Neuronal stem cell (in vitro differentiated cells): ENCODE data around the gene SYNE1.

Source experiments
- DNase-seq: peaks from one replicate; pipeline ENCODE4 v3.0.0-alpha.2; 2013; ENCODE audit warnings: low spot score
- H2AFZ ChIP-seq: one replicate; pipeline ENCODE4 v1.6.1; 2013; ENCODE audit warnings: mild to moderate bottlenecking, low read length, inconsistent platforms
- H2AK5ac ChIP-seq: 2 replicates; pipeline ENCODE4 v1.6.1; 2013; ENCODE audit warnings: low read depth, mild to moderate bottlenecking, inconsistent platforms, low read length, moderate library complexity, mixed read lengths
- H2BK120ac ChIP-seq: 2 replicates; pipeline ENCODE4 v1.6.1; 2013; ENCODE audit warnings: low read depth, mild to moderate bottlenecking, inconsistent platforms, low read length, moderate library complexity, mixed read lengths
- H2BK12ac ChIP-seq: one replicate; pipeline ENCODE4 v1.6.1; 2013; ENCODE audit warnings: low read length, inconsistent platforms
- H2BK15ac ChIP-seq: 2 replicates; pipeline ENCODE4 v1.6.1; 2013; ENCODE audit warnings: mild to moderate bottlenecking, low read length, inconsistent platforms, mixed read lengths
- H2BK5ac ChIP-seq: one replicate; pipeline ENCODE4 v1.6.1; 2013; ENCODE audit warnings: inconsistent platforms, mild to moderate bottlenecking, low read length, moderate library complexity
- H3K14ac ChIP-seq: one replicate; pipeline ENCODE4 v1.6.1; 2013; ENCODE audit warnings: low read length, inconsistent platforms
- H3K18ac ChIP-seq: 2 replicates; pipeline ENCODE4 v1.6.1; 2013; ENCODE audit warnings: low read length, inconsistent platforms
- H3K23ac ChIP-seq: 2 replicates; pipeline ENCODE4 v1.6.1; 2013; ENCODE audit warnings: low read depth, mild to moderate bottlenecking, mixed read lengths, low read length, inconsistent platforms; ENCODE audit not compliant: poor library complexity
- H3K27ac ChIP-seq: replicated peaks from 3 replicates; pipeline ENCODE4 v1.5.1; 2013; ENCODE audit warnings: low read length, inconsistent platforms
- H3K27me3 ChIP-seq, 3 experiments: 2 replicates each; pipeline ENCODE4 v1.6.1; 2013; ENCODE audit warnings: low read length in 3 of 3, mild to moderate bottlenecking in 2 of 3, inconsistent platforms in 1 of 3, low read depth in 1 of 3, mixed read lengths in 1 of 3, moderate library complexity in 1 of 3; ENCODE audit not compliant: control insufficient read depth in 3 of 3, insufficient read depth in 3 of 3
- H3K36me3 ChIP-seq, 2 donors: replicated peaks in 1 of 2; 2 replicates each; pipeline ENCODE4 v1.6.1; 2013; ENCODE audit warnings: low read length in 2 of 2; ENCODE audit not compliant: control insufficient read depth in 2 of 2, insufficient read depth in 2 of 2
- H3K4ac ChIP-seq: 2 replicates; pipeline ENCODE4 v1.6.1; 2013; ENCODE audit warnings: inconsistent platforms, mild to moderate bottlenecking, low read length, moderate library complexity
- H3K4me1 ChIP-seq, 2 donors: 1 replicate in 1 of 2; 2 replicates in 1 of 2; pipeline ENCODE4 v1.6.1; 2013; ENCODE audit warnings: low read length in 2 of 2, low read depth in 1 of 2; ENCODE audit not compliant: control insufficient read depth in 2 of 2, insufficient read depth in 1 of 2
- H3K4me2 ChIP-seq: one replicate; pipeline ENCODE4 v1.6.1; 2013; ENCODE audit warnings: mild to moderate bottlenecking, low read length, inconsistent platforms; ENCODE audit not compliant: insufficient read depth, poor library complexity, severe bottlenecking
- H3K4me3 ChIP-seq, 2 donors: 2 replicates each; pipeline ENCODE4 v1.5.1; 2013; ENCODE audit warnings: low read length in 2 of 2, mild to moderate bottlenecking in 2 of 2, inconsistent platforms in 1 of 2, moderate library complexity in 1 of 2
- H3K79me1 ChIP-seq: one replicate; pipeline ENCODE4 v1.6.1; 2013; ENCODE audit warnings: low read depth, mild to moderate bottlenecking, inconsistent platforms, low read length, moderate library complexity
- H3K9ac ChIP-seq: one replicate; pipeline ENCODE4 v1.6.1; 2013; ENCODE audit warnings: mild to moderate bottlenecking, low read depth, low read length, inconsistent platforms; ENCODE audit not compliant: poor library complexity
- H3K9me3 ChIP-seq, 2 donors: replicated peaks in 1 of 2; 2 replicates each; pipeline versions ENCODE3 to v1.6.1; 2013; ENCODE audit warnings: low read length in 2 of 2, mild to moderate bottlenecking in 2 of 2, inconsistent platforms in 1 of 2, low read depth in 1 of 2, mixed read lengths in 1 of 2, moderate library complexity in 1 of 2; ENCODE audit not compliant: control insufficient read depth in 2 of 2, insufficient read depth in 1 of 2
- H4K8ac ChIP-seq: one replicate; pipeline ENCODE4 v1.6.1; 2013; ENCODE audit warnings: low read depth, mild to moderate bottlenecking, inconsistent platforms, low read length, moderate library complexity
- H4K91ac ChIP-seq: one replicate; pipeline ENCODE4 v1.6.1; 2013; ENCODE audit warnings: low read length, low read depth, mild to moderate bottlenecking, inconsistent platforms; ENCODE audit not compliant: poor library complexity
- WGBS, 2 donors: extraction: QIAGEN DNeasy Blood & Tissue Kit; methylation state at CpG; one replicate each; pipeline ENCODE4 v1.1.7; 2013; ENCODE audit warnings: missing lambda C conversion rate in 2 of 2, mixed read lengths in 1 of 2; ENCODE audit not compliant: insufficient read length in 2 of 2, insufficient replicate concordance in 1 of 2; ENCODE audit errors: extremely low coverage in 2 of 2; 5-methylcytosine and 5-hydroxymethylcytosine counted together

The SYNE1 gene

GRCh38 chr6:152682141-152682540 lies 45.0 kb upstream of the SYNE1 start:
- Histone ChIP-seq H3K4me2 (no peak overlapping the region), H2BK120ac (no peak overlapping the region), H3K79me1 (no peaks in the 10 kb centered on the region), H3K18ac (no peak overlapping the region), H3K9me3 (no peaks in the 10 kb centered on the region), H3K27me3 (no peaks in the 10 kb centered on the region), H3K14ac (no peak overlapping the region), H3K4me1 (peaks cover 0 to 3% of the 10 kb centered on the region in 2 donors), H3K9ac (no peak overlapping the region), H2BK15ac (no peak overlapping the region), H2BK5ac (no peak overlapping the region), H3K23ac (no peak overlapping the region), H4K91ac (no peak overlapping the region), H4K8ac (no peak overlapping the region), H2BK12ac (no peak overlapping the region), H3K4ac (no peak overlapping the region), H3K27ac (no peak overlapping the region), H3K4me3 (no peak overlapping the region), H2AK5ac (no peak overlapping the region), H3K36me3 (no peaks in the 10 kb centered on the region), H2AFZ (no peak overlapping the region)
- no CpG with 5 or more reads among the region's 8 CpGs for WGBS, 2 donors
- no peak for DNase-seq

- H4K8ac ChIP-seq = no peak overlapping the region
- no peak overlapping the region for H3K27ac ChIP-seq
- no peak overlapping the region for H3K18ac ChIP-seq
- no peak overlapping the region for H2AK5ac ChIP-seq
- H3K9ac ChIP-seq = no peak overlapping the region
- no peak overlapping the region for H3K4ac ChIP-seq
- no CpG with 5 or more reads among the region's 3 CpGs for WGBS, 2 donors
- no peak overlapping the region for H4K91ac ChIP-seq
- H3K4me2 ChIP-seq = no peak overlapping the region
- H3K36me3 ChIP-seq = no peaks in the 10 kb centered on the region
- no peak overlapping the region for H2BK15ac ChIP-seq
- H3K4me1 ChIP-seq = peaks cover 0 to 3% of the 10 kb centered on the region in 2 donors
- H3K4me3 ChIP-seq = no peak overlapping the region
- H3K23ac ChIP-seq = no peak overlapping the region
- no peak overlapping the region for H2BK12ac ChIP-seq
- H3K9me3 ChIP-seq = no peaks in the 10 kb centered on the region
- H2AFZ ChIP-seq = no peak overlapping the region
- no peak overlapping the region for H2BK120ac ChIP-seq
- no peaks in the 10 kb centered on the region for H3K27me3 ChIP-seq
- H2BK5ac ChIP-seq = no peak overlapping the region
- DNase-seq = no peak
- no peak overlapping the region for H3K14ac ChIP-seq
- no peaks in the 10 kb centered on the region for H3K79me1 ChIP-seq
Observed at GRCh38 chr6:152680879-152681517, 43.8 kb upstream of the SYNE1 start.

- Histone ChIP-seq H3K27ac (no peak overlapping the region), H3K79me1 (no peaks in the 10 kb centered on the region), H3K36me3 (no peaks in the 10 kb centered on the region), H3K4me2 (no peak overlapping the region), H2BK120ac (no peak overlapping the region), H4K8ac (no peak overlapping the region), H3K4ac (no peak overlapping the region), H3K9ac (no peak overlapping the region), H2AK5ac (no peak overlapping the region), H3K4me1 (peaks cover 0 to 3% of the 10 kb centered on the region in 2 donors), H3K14ac (no peak overlapping the region), H2BK12ac (no peak overlapping the region), H2BK5ac (no peak overlapping the region), H2AFZ (no peak overlapping the region), H3K23ac (no peak overlapping the region), H3K18ac (no peak overlapping the region), H4K91ac (no peak overlapping the region), H3K27me3 (no peaks in the 10 kb centered on the region), H2BK15ac (no peak overlapping the region), H3K4me3 (no peak overlapping the region), H3K9me3 (no peaks in the 10 kb centered on the region)
- WGBS, 2 donors = no CpG with 5 or more reads among the region's 1 CpG
- no peak for DNase-seq
Observed at GRCh38 chr6:152680151-152680550, 43.0 kb upstream of the SYNE1 start.

GRCh38 chr6:152673236-152673635 lies 36.1 kb upstream of the SYNE1 start:
- H3K14ac ChIP-seq = no peak overlapping the region
- H3K4me1 ChIP-seq = no peaks in the 10 kb centered on the region
- DNase-seq = no peak
- H4K91ac ChIP-seq = no peak overlapping the region
- H3K9ac ChIP-seq = no peak overlapping the region
- H3K4ac ChIP-seq = no peak overlapping the region
- H3K79me1 ChIP-seq = no peaks in the 10 kb centered on the region
- no peak overlapping the region for H3K4me3 ChIP-seq
- no peak overlapping the region for H3K18ac ChIP-seq
- no peaks in the 10 kb centered on the region for H3K27me3 ChIP-seq
- H2BK12ac ChIP-seq = no peak overlapping the region
- no peaks in the 10 kb centered on the region for H3K36me3 ChIP-seq
- no peak overlapping the region for H3K27ac ChIP-seq
- H2AFZ ChIP-seq = no peak overlapping the region
- H2AK5ac ChIP-seq = no peak overlapping the region
- H2BK5ac ChIP-seq = no peak overlapping the region
- no peak overlapping the region for H3K4me2 ChIP-seq
- H4K8ac ChIP-seq = no peak overlapping the region
- no peaks in the 10 kb centered on the region for H3K9me3 ChIP-seq
- no peak overlapping the region for H3K23ac ChIP-seq
- H2BK120ac ChIP-seq = no peak overlapping the region
- no peak overlapping the region for H2BK15ac ChIP-seq
